PFSK-1 (cell line): ENCODE measurements around the gene SELENOI.

Experiments used
- FOXP2 ChIP-seq: optimal IDR thresholded peaks from 2 replicates; pipeline ENCODE3; 2011; ENCODE audit warnings: borderline replicate concordance, control low read depth, inconsistent platforms; ENCODE audit not compliant: insufficient read depth; ENCODE audit errors: extremely low read length, extremely low read depth
- SIN3A ChIP-seq: IDR thresholded peaks from 2 replicates; pipeline ENCODE4 v1.6.1; 2012; ENCODE audit warnings: mild to moderate bottlenecking, low read length, moderate library complexity, borderline replicate concordance; ENCODE audit not compliant: insufficient read depth

GRCh38 chr2:26345545-26346453, at the start of gene SELENOI:
- no peak; the same call in 1 of the 2 replicates for TF ChIP-seq SIN3A
- peak; percentile 91 for TF ChIP-seq FOXP2
